ENCODE results near the gene AQP12A. TPM values are rescaled to one million over a fixed set of nuclear protein-coding genes. Genes with fewer than 3 reads are reported as not detected.

The AQP12A gene
- total and polyA plus RNA-seq, 9 donors, result 0.27 to 1.4 (median 0.86) TPM; not detected in 2

GRCh38 chr2:240646176-240646899, 45.3 kb upstream of the AQP12A start:
- H3K4me3 ChIP-seq (ENCODE audit: low read length), result no peak overlapping the region
- peaks cover 57% of the 10 kb centered on the region for H3K27me3 ChIP-seq (ENCODE audit: control insufficient read depth, insufficient read depth, low read length)
- 71% methylated on average over 36 of the region's 36 CpGs for WGBS (ENCODE audit: insufficient coverage)
- peaks cover 8% of the 10 kb centered on the region for H3K4me1 ChIP-seq (ENCODE audit: control insufficient read depth, insufficient read depth, low read length)
- no peak for DNase-seq
- H3K9me3 ChIP-seq (replicated peaks; ENCODE audit: control insufficient read depth, low read depth, low read length), result no peaks in the 10 kb centered on the region
- H3K27ac ChIP-seq (ENCODE audit: low read length), result no peak overlapping the region
- H3K36me3 ChIP-seq (ENCODE audit: control insufficient read depth, insufficient read depth, low read length), result no peaks in the 10 kb centered on the region

GRCh38 chr2:240646900-240647502, 44.7 kb upstream of the AQP12A start:
- H3K27me3 ChIP-seq (ENCODE audit: control insufficient read depth, insufficient read depth, low read length), result peaks cover 61% of the 10 kb centered on the region
- 62% methylated on average over 30 of the region's 30 CpGs for WGBS (ENCODE audit: insufficient coverage)

GRCh38 chr2:240647503-240648154, 44.0 kb upstream of the AQP12A start:
- H3K4me1 ChIP-seq (ENCODE audit: control insufficient read depth, insufficient read depth, low read length), result peaks cover 8% of the 10 kb centered on the region
- peaks cover 63% of the 10 kb centered on the region for H3K27me3 ChIP-seq (ENCODE audit: control insufficient read depth, insufficient read depth, low read length)
- H3K27ac ChIP-seq (ENCODE audit: low read length), result no peak overlapping the region
- DNase-seq, result no peak
- H3K9me3 ChIP-seq (replicated peaks; ENCODE audit: control insufficient read depth, low read depth, low read length), result peaks cover 2% of the 10 kb centered on the region
- WGBS (ENCODE audit: insufficient coverage), result 68% methylated on average over 21 of the region's 22 CpGs
- H3K4me3 ChIP-seq (ENCODE audit: low read length), result no peak overlapping the region
- H3K36me3 ChIP-seq (ENCODE audit: control insufficient read depth, insufficient read depth, low read length), result no peaks in the 10 kb centered on the region

More at GRCh38 chr2:240646900-240647502, 44.7 kb upstream of the AQP12A start:
- DNase-seq, result no peak
- H3K4me1 ChIP-seq (ENCODE audit: control insufficient read depth, insufficient read depth, low read length), result peaks cover 8% of the 10 kb centered on the region
- H3K4me3 ChIP-seq (ENCODE audit: low read length), result no peak overlapping the region
- no peak overlapping the region for H3K27ac ChIP-seq (ENCODE audit: low read length)
- no peaks in the 10 kb centered on the region for H3K36me3 ChIP-seq (ENCODE audit: control insufficient read depth, insufficient read depth, low read length)
- H3K9me3 ChIP-seq (replicated peaks; ENCODE audit: control insufficient read depth, low read depth, low read length), result peaks cover 2% of the 10 kb centered on the region

- no peak for DNase-seq
- Histone ChIP-seq H3K27ac (ENCODE audit: low read length) (no peak overlapping the region), H3K9me3 (replicated peaks; ENCODE audit: control insufficient read depth, low read depth, low read length) (peaks cover 2% of the 10 kb centered on the region), H3K4me1 (ENCODE audit: control insufficient read depth, insufficient read depth, low read length) (peaks cover 8% of the 10 kb centered on the region), H3K36me3 (ENCODE audit: control insufficient read depth, insufficient read depth, low read length) (no peaks in the 10 kb centered on the region), H3K4me3 (ENCODE audit: low read length) (no peak overlapping the region), H3K27me3 (ENCODE audit: control insufficient read depth, insufficient read depth, low read length) (peaks cover 65% of the 10 kb centered on the region)
- WGBS (ENCODE audit: insufficient coverage), result 60% methylated on average over 5 of the region's 6 CpGs
These were observed 43.5 kb upstream of the AQP12A start for GRCh38 chr2:240648155-240648649.

- DNase-seq, result peak; percentile 15
- Histone ChIP-seq H3K36me3 (ENCODE audit: control insufficient read depth, insufficient read depth, low read length) (no peaks in the 10 kb centered on the region), H3K4me1 (ENCODE audit: control insufficient read depth, insufficient read depth, low read length) (peaks cover 8% of the 10 kb centered on the region), H3K27ac (ENCODE audit: low read length) (no peak overlapping the region), H3K27me3 (ENCODE audit: control insufficient read depth, insufficient read depth, low read length) (peaks cover 63% of the 10 kb centered on the region), H3K4me3 (ENCODE audit: low read length) (no peak overlapping the region), H3K9me3 (replicated peaks; ENCODE audit: control insufficient read depth, low read depth, low read length) (peaks cover 2% of the 10 kb centered on the region)
- WGBS (ENCODE audit: insufficient coverage), result 20% methylated on average over 10 of the region's 19 CpGs
These were observed 42.9 kb upstream of the AQP12A start for GRCh38 chr2:240648650-240649275.

GRCh38 chr2:240649331-240649730, 42.3 kb upstream of the AQP12A start:
- 75% methylated on average over 4 of the region's 7 CpGs for WGBS (ENCODE audit: insufficient coverage)
- peaks cover 2% of the 10 kb centered on the region for H3K9me3 ChIP-seq (replicated peaks; ENCODE audit: control insufficient read depth, low read depth, low read length)
- H3K36me3 ChIP-seq (ENCODE audit: control insufficient read depth, insufficient read depth, low read length), result no peaks in the 10 kb centered on the region
- peaks cover 5% of the 10 kb centered on the region for H3K4me1 ChIP-seq (ENCODE audit: control insufficient read depth, insufficient read depth, low read length)
- DNase-seq, result no peak
- H3K4me3 ChIP-seq (ENCODE audit: low read length), result no peak overlapping the region
- no peak overlapping the region for H3K27ac ChIP-seq (ENCODE audit: low read length)
- peaks cover 63% of the 10 kb centered on the region for H3K27me3 ChIP-seq (ENCODE audit: control insufficient read depth, insufficient read depth, low read length)

- Histone ChIP-seq H3K27me3 (ENCODE audit: control insufficient read depth, insufficient read depth, low read length) (peaks cover 60% of the 10 kb centered on the region), H3K9me3 (replicated peaks; ENCODE audit: control insufficient read depth, low read depth, low read length) (peaks cover 2% of the 10 kb centered on the region), H3K27ac (ENCODE audit: low read length) (no peak overlapping the region), H3K4me3 (ENCODE audit: low read length) (no peak overlapping the region), H3K4me1 (ENCODE audit: control insufficient read depth, insufficient read depth, low read length) (peaks cover 4% of the 10 kb centered on the region), H3K36me3 (ENCODE audit: control insufficient read depth, insufficient read depth, low read length) (no peaks in the 10 kb centered on the region)
- no peak for DNase-seq
- 96% methylated on average over 10 of the region's 13 CpGs for WGBS (ENCODE audit: insufficient coverage)
These were observed 41.3 kb upstream of the AQP12A start for GRCh38 chr2:240650254-240650965.

GRCh38 chr2:240651185-240651584, 40.5 kb upstream of the AQP12A start:
- Histone ChIP-seq H3K27ac (ENCODE audit: low read length) (no peak overlapping the region), H3K27me3 (ENCODE audit: control insufficient read depth, insufficient read depth, low read length) (peaks cover 55% of the 10 kb centered on the region), H3K36me3 (ENCODE audit: control insufficient read depth, insufficient read depth, low read length) (no peaks in the 10 kb centered on the region), H3K9me3 (replicated peaks; ENCODE audit: control insufficient read depth, low read depth, low read length) (peaks cover 2% of the 10 kb centered on the region), H3K4me3 (ENCODE audit: low read length) (no peak overlapping the region), H3K4me1 (ENCODE audit: control insufficient read depth, insufficient read depth, low read length) (peaks cover 4% of the 10 kb centered on the region)
- no peak for DNase-seq
- 53% methylated on average over 2 of the region's 3 CpGs for WGBS (ENCODE audit: insufficient coverage)

- 52% methylated on average over 2 of the region's 10 CpGs for WGBS (ENCODE audit: insufficient coverage)
- H3K27me3 ChIP-seq (ENCODE audit: control insufficient read depth, insufficient read depth, low read length), result peaks cover 23% of the 10 kb centered on the region
- no peak overlapping the region for H3K4me3 ChIP-seq (ENCODE audit: low read length)
- H3K4me1 ChIP-seq (ENCODE audit: control insufficient read depth, insufficient read depth, low read length), result no peaks in the 10 kb centered on the region
- H3K9me3 ChIP-seq (replicated peaks; ENCODE audit: control insufficient read depth, low read depth, low read length), result peaks cover 2% of the 10 kb centered on the region
- H3K36me3 ChIP-seq (ENCODE audit: control insufficient read depth, insufficient read depth, low read length), result no peaks in the 10 kb centered on the region
- no peak overlapping the region for H3K27ac ChIP-seq (ENCODE audit: low read length)
- peak; percentile 25 for DNase-seq
These were observed 35.5 kb upstream of the AQP12A start for GRCh38 chr2:240655931-240656886.

All from muscle of leg (tissue), 11 donors.